ENCODE results near the gene SP8.

DNA sequence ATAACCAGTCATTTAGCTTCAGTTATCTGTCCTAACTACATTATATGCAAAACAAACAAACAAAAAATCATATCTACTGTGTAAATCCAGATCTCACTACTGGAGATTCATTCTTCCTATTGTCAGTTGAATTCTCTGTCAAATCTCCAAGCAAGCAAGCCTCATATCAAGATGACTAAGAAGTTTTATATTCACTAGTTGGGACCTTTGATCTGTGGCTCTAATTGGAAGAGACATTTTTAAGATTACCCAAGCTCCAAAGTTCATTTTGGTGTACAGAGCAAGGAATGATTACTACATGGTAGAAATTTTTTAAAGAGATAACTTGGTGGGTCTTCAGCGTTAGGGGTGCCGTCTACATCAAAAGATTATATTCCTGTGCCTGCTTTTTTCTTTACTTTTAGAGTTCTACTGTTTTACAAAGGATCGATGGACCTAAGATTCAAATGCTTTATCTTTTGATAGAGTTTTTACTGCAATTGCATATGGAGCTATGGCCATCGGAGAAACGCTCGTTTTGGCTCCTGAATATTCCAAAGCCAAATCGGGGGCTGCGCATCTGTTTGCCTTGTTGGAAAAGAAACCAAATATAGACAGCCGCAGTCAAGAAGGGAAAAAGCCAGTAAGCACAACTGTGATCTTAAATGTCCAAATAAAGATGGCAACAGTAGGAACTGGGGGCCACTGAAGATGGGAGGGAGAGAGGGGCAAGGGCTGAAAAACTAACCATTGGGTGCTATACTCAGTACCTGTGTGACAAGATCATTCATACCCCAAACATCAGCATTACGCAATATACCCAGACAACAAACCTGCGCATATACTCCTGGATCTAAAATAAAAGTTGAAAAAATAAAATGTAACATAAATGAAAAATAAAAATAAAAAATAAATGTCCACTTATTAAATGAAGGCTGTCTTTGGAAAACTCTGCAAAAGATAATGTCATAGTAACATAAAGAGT lies 47.9 kb downstream of the SP8 start:
- no peak for TF ChIP-seq POLR2AphosphoS5 (IDR thresholded peaks at IDR 0.05; ENCODE audit: borderline replicate concordance, low read depth, low read length)
- no peak for TF ChIP-seq EZH2 (IDR thresholded peaks at IDR 0.05)
